Brain microvascular endothelial cell (primary cell): Measurements from ENCODE around the gene FOXD1.

Experiments used
- DNase-seq: peaks from one replicate; pipeline ENCODE4 v3.0.0-alpha.2; 2020
- H3K27ac ChIP-seq: fragments of 250-450 bp; sonication (Bioruptor Pico); 2 replicates; pipeline ENCODE4 v1.5.1; 2020; ENCODE audit warnings: mild to moderate bottlenecking, moderate library complexity
- H3K27me3 ChIP-seq: fragments of 250-450 bp; sonication (Bioruptor Pico); replicated peaks from 2 replicates; pipeline ENCODE4 v1.5.1; 2020; ENCODE audit warnings: mild to moderate bottlenecking
- H3K36me3 ChIP-seq: fragments of 250-450 bp; sonication (Bioruptor Pico); replicated peaks from 2 replicates; pipeline ENCODE4 v1.5.1; 2020; ENCODE audit warnings: mild to moderate bottlenecking
- H3K4me3 ChIP-seq: 2 replicates; pipeline ENCODE4 v1.5.1; 2011; ENCODE audit warnings: low read depth, mild to moderate bottlenecking, control low read depth, low read length, moderate library complexity
- CTCF ChIP-seq: IDR thresholded peaks from 2 replicates; pipeline ENCODE4 v1.5.1; 2011; ENCODE audit warnings: low read depth, mild to moderate bottlenecking, moderate library complexity, low read length, control low read depth, inconsistent platforms; ENCODE audit errors: missing control alignments
- in situ Hi-C: cut with HindIII; loops from 2 replicates; pipeline ENCODE4 v1.10.0; 2017; ENCODE audit warnings: low sequenced_read_pairs, low pct_ligation_motif_present

FOXD1 gene

GRCh38 chr5:73419465-73420390, 28.8 kb downstream of the FOXD1 start:
- H3K36me3 ChIP-seq: no peaks in the 10 kb centered on the region
- TF ChIP-seq CTCF: no peak
- no peaks in the 10 kb centered on the region for H3K27me3 ChIP-seq
- peak overlapping the region; percentile 38 for H3K4me3 ChIP-seq
- DNase-seq: peak; percentile 45
- no peak overlapping the region for H3K27ac ChIP-seq
- in situ Hi-C loops: no loop called here

GRCh38 chr5:73419117-73419464, 29.5 kb downstream of the FOXD1 start:
- TF ChIP-seq CTCF: no peak
- in situ Hi-C loops: no loop called here
- Histone ChIP-seq H3K27me3 (no peaks in the 10 kb centered on the region), H3K36me3 (no peaks in the 10 kb centered on the region), H3K4me3 (peak overlapping the region; percentile 38), H3K27ac (no peak overlapping the region)
- DNase-seq: no peak

GRCh38 chr5:73418244-73418691, 30.3 kb downstream of the FOXD1 start:
- H3K4me3 ChIP-seq: no peak overlapping the region
- no peak for TF ChIP-seq CTCF
- in situ Hi-C loops: no loop called here
- no peaks in the 10 kb centered on the region for H3K27me3 ChIP-seq
- no peak overlapping the region for H3K27ac ChIP-seq
- H3K36me3 ChIP-seq: no peaks in the 10 kb centered on the region
- no peak for DNase-seq

GRCh38 chr5:73417303-73418034, 31.1 kb downstream of the FOXD1 start:
- Histone ChIP-seq H3K27me3 (no peaks in the 10 kb centered on the region), H3K4me3 (no peak overlapping the region), H3K27ac (no peak overlapping the region), H3K36me3 (no peaks in the 10 kb centered on the region)
- TF ChIP-seq CTCF: no peak
- in situ Hi-C loops: no loop called here
- peak; percentile 58 for DNase-seq

- in situ Hi-C loops: no loop called here
- TF ChIP-seq CTCF: no peak
- no peak for DNase-seq
Observed at GRCh38 chr5:73415617-73416016, 33.0 kb downstream of the FOXD1 start.

More at GRCh38 chr5:73415617-73416016, 33.0 kb downstream of the FOXD1 start:
- Histone ChIP-seq H3K27ac (no peak overlapping the region), H3K27me3 (no peaks in the 10 kb centered on the region), H3K4me3 (no peak overlapping the region), H3K36me3 (no peaks in the 10 kb centered on the region)
